H9 (cell line): ENCODE measurements around the gene UXT. TPM values are rescaled to one million over a fixed set of nuclear protein-coding genes. Genes with fewer than 3 reads are reported as not detected.

Experiments
- DNase-seq: peaks from one replicate; pipeline ENCODE4 v3.0.0-alpha.2; 2017
- H2AFZ ChIP-seq: one replicate; pipeline ENCODE4 v1.6.1; 2013; ENCODE audit warnings: mild to moderate bottlenecking, low read length, control low read depth, moderate library complexity
- H2AK5ac ChIP-seq: 2 replicates; pipeline ENCODE4 v1.6.1; 2013; ENCODE audit warnings: low read length, control low read depth, mixed read lengths; ENCODE audit not compliant: insufficient read length
- H2BK120ac ChIP-seq: one replicate; pipeline ENCODE4 v1.6.1; 2013; ENCODE audit warnings: low read depth, mild to moderate bottlenecking, low read length, control low read depth, inconsistent platforms; ENCODE audit not compliant: poor library complexity, severe bottlenecking
- H2BK12ac ChIP-seq: 2 replicates; pipeline ENCODE4 v1.6.1; 2013; ENCODE audit warnings: low read length, control low read depth, mixed read lengths, low read depth; ENCODE audit not compliant: insufficient read length
- H2BK15ac ChIP-seq: 2 replicates; pipeline ENCODE4 v1.6.1; 2013; ENCODE audit warnings: low read depth, low read length, control low read depth
- H2BK20ac ChIP-seq: one replicate; pipeline ENCODE4 v1.6.1; 2013; ENCODE audit warnings: low read depth, mild to moderate bottlenecking, low read length, control low read depth, inconsistent platforms; ENCODE audit not compliant: poor library complexity, severe bottlenecking
- H2BK5ac ChIP-seq: 2 replicates; pipeline ENCODE4 v1.6.1; 2013; ENCODE audit warnings: low read length, control low read depth, mixed read lengths; ENCODE audit not compliant: insufficient read length
- H3K14ac ChIP-seq: 2 replicates; pipeline ENCODE4 v1.6.1; 2013; ENCODE audit warnings: low read length, control low read depth; ENCODE audit not compliant: insufficient read depth
- H3K18ac ChIP-seq: 2 replicates; pipeline ENCODE4 v1.6.1; 2013; ENCODE audit warnings: low read depth, mild to moderate bottlenecking, mixed read lengths, low read length, control low read depth; ENCODE audit not compliant: insufficient read length
- H3K23ac ChIP-seq: 2 replicates; pipeline ENCODE4 v1.6.1; 2013; ENCODE audit warnings: low read length, control low read depth, mixed read lengths, low read depth; ENCODE audit not compliant: insufficient read length
- H3K23me2 ChIP-seq: 2 replicates; pipeline ENCODE4 v1.6.1; 2013; ENCODE audit warnings: low read depth, mild to moderate bottlenecking, mixed read lengths, low read length, control low read depth; ENCODE audit not compliant: insufficient read length, poor library complexity, severe bottlenecking
- H3K27ac ChIP-seq: 2 replicates; pipeline ENCODE4 v1.5.1; 2013; ENCODE audit warnings: low read length, control low read depth, mixed read lengths, low read depth; ENCODE audit not compliant: insufficient read length
- H3K27me3 ChIP-seq: 2 replicates; pipeline ENCODE4 v1.6.1; 2013; ENCODE audit warnings: low read length, control low read depth, inconsistent platforms; ENCODE audit not compliant: insufficient read depth
- H3K4ac ChIP-seq: 2 replicates; pipeline ENCODE4 v1.6.1; 2013; ENCODE audit warnings: low read depth, mild to moderate bottlenecking, control low read depth, inconsistent platforms, low read length, moderate library complexity
- H3K4me1 ChIP-seq: 2 replicates; pipeline ENCODE4 v1.6.1; 2013; ENCODE audit warnings: low read length, control low read depth, inconsistent platforms; ENCODE audit not compliant: insufficient read depth
- H3K4me2 ChIP-seq: 2 replicates; pipeline ENCODE4 v1.6.1; 2013; ENCODE audit warnings: low read length, control low read depth, mixed read lengths; ENCODE audit not compliant: insufficient read length, insufficient read depth
- H3K56ac ChIP-seq: 2 replicates; pipeline ENCODE4 v1.6.1; 2013; ENCODE audit warnings: low read depth, mild to moderate bottlenecking, mixed read lengths, low read length, control low read depth; ENCODE audit not compliant: insufficient read length
- H3K79me1 ChIP-seq: 2 replicates; pipeline ENCODE4 v1.6.1; 2013; ENCODE audit warnings: low read depth, mild to moderate bottlenecking, moderate library complexity, low read length, control low read depth, inconsistent platforms; ENCODE audit not compliant: insufficient read depth, poor library complexity, severe bottlenecking
- H3K79me2 ChIP-seq: 2 replicates; pipeline ENCODE4 v1.6.1; 2013; ENCODE audit warnings: low read length, control low read depth, inconsistent platforms; ENCODE audit not compliant: insufficient read depth
- H3K9ac ChIP-seq: 2 replicates; pipeline ENCODE4 v1.6.1; 2013; ENCODE audit warnings: low read length, control low read depth, mixed read lengths; ENCODE audit not compliant: insufficient read length; ENCODE audit errors: extremely low read depth
- H3K9me3 ChIP-seq: one replicate; pipeline ENCODE4 v1.6.1; 2013; ENCODE audit warnings: low read depth, low read length, inconsistent platforms; ENCODE audit not compliant: control insufficient read depth
- H3T11ph ChIP-seq: one replicate; pipeline ENCODE4 v1.6.1; 2013; ENCODE audit warnings: mild to moderate bottlenecking, low read length, control low read depth, inconsistent platforms
- H4K20me1 ChIP-seq: one replicate; pipeline ENCODE4 v1.6.1; 2013; ENCODE audit not compliant: control insufficient read depth, insufficient read length, insufficient read depth
- H4K5ac ChIP-seq: 2 replicates; pipeline ENCODE4 v1.6.1; 2013; ENCODE audit warnings: low read depth, mild to moderate bottlenecking, mixed read lengths, low read length, control low read depth; ENCODE audit not compliant: insufficient read length
- H4K8ac ChIP-seq: replicated peaks from 2 replicates; pipeline ENCODE4 v1.6.1; 2013; ENCODE audit warnings: low read length, control low read depth, mixed read lengths, low read depth; ENCODE audit not compliant: insufficient read length
- H4K91ac ChIP-seq: 2 replicates; pipeline ENCODE4 v1.6.1; 2013; ENCODE audit warnings: low read depth, mild to moderate bottlenecking, moderate library complexity, mixed read lengths, low read length, control low read depth; ENCODE audit not compliant: insufficient read length
- H3K27ac Mint-ChIP-seq, 3 experiments: 2 replicates in 2 of 3; 3 replicates in 1 of 3; pipeline ENCODE4 v1.8.0; 2020 to 2021; ENCODE audit warnings: mixed read lengths in 3 of 3, mild to moderate bottlenecking in 1 of 3, moderate library complexity in 1 of 3
- H3K27me3 Mint-ChIP-seq: 2 replicates; pipeline ENCODE4 v1.8.0; 2021; ENCODE audit warnings: low read depth, mild to moderate bottlenecking, moderate library complexity, mixed read lengths
- H3K36me3 Mint-ChIP-seq, 3 experiments: 2 replicates in 2 of 3; 3 replicates in 1 of 3; pipeline ENCODE4 v1.8.0; 2020 to 2021; ENCODE audit warnings: low read depth in 3 of 3, mixed read lengths in 3 of 3; ENCODE audit not compliant: insufficient read depth in 1 of 3
- H3K4me1 Mint-ChIP-seq, 2 experiments: 2 replicates each; pipeline ENCODE4 v1.8.0; 2020; ENCODE audit warnings: mixed read lengths in 2 of 2
- H3K4me3 Mint-ChIP-seq, 2 experiments: 2 replicates in 1 of 2; 3 replicates in 1 of 2; pipeline ENCODE4 v1.8.0; 2020 to 2021; ENCODE audit warnings: mild to moderate bottlenecking in 2 of 2, mixed read lengths in 2 of 2, moderate library complexity in 1 of 2
- H3K9me3 Mint-ChIP-seq, 2 experiments: 2 replicates in 1 of 2; 3 replicates in 1 of 2; pipeline ENCODE4 v1.8.0; 2020; ENCODE audit warnings: mild to moderate bottlenecking in 2 of 2, mixed read lengths in 2 of 2, moderate library complexity in 1 of 2
- CTCF ChIP-seq: fragments of 200-600 bp; sonication (generic); conservative IDR thresholded peaks from 3 replicates; pipeline ENCODE4 v1.8.0; 2021; ENCODE audit warnings: antibody characterized with exemption, mild to moderate bottlenecking
- WGBS: extraction: QIAGEN DNeasy Blood & Tissue Kit; methylation state at CpG from one replicate; pipeline ENCODE4 v1.1.7; 2013; ENCODE audit warnings: missing lambda C conversion rate, low lambda C conversion rate, mixed read lengths; ENCODE audit not compliant: insufficient read length; ENCODE audit errors: extremely low coverage; 5-methylcytosine and 5-hydroxymethylcytosine counted together
- total RNA-seq: library from RNA; stranded (reverse); gene quantifications from 2 replicates; pipeline ENCODE4 v1.2.1, GENCODE V29; 2021

UXT gene
- total RNA-seq, 1 experiment from 2014 or later: 95.1 TPM

GRCh38 chrX:47625365-47625764 is 33.6 kb downstream of the UXT start:
- H2AFZ ChIP-seq: no peak overlapping the region

More at GRCh38 chrX:47625365-47625764, 33.6 kb downstream of the UXT start:
- H3K27ac ChIP-seq: no peak overlapping the region
- no peaks in the 10 kb centered on the region for H3K79me2 ChIP-seq
- no peak overlapping the region for H3K56ac ChIP-seq
- no peak overlapping the region for H3K23ac ChIP-seq
- no peak overlapping the region for H3K18ac ChIP-seq
- Mint-ChIP-seq H3K27ac (no peak overlapping the region; a peak in 1 of 7 replicates), H3K36me3 (peaks cover 0 to 11% (median 7%) of the 10 kb centered on the region in 3 experiments; a peak in 4 of 7 replicates), H3K27me3 (peaks cover 12% of the 10 kb centered on the region), H3K9me3 (peaks cover 67 to 85% of the 10 kb centered on the region in 2 experiments), H3K4me3 (no peak overlapping the region), H3K4me1 (peaks cover 12 to 27% of the 10 kb centered on the region in 2 experiments)
- H2BK15ac ChIP-seq: no peak overlapping the region
- no peak overlapping the region for H2BK5ac ChIP-seq
- no peaks in the 10 kb centered on the region for H3K23me2 ChIP-seq
- no peak overlapping the region for H3K9ac ChIP-seq
- H4K5ac ChIP-seq: no peak overlapping the region
- H2AK5ac ChIP-seq: no peak overlapping the region
- TF ChIP-seq CTCF: no peak
- no peak overlapping the region for H3T11ph ChIP-seq
- no peak for DNase-seq
- no peak overlapping the region for H4K8ac ChIP-seq
- H2BK12ac ChIP-seq: no peak overlapping the region
- no peaks in the 10 kb centered on the region for H4K20me1 ChIP-seq
- no peak overlapping the region for H3K4me2 ChIP-seq
- no peak overlapping the region for H3K14ac ChIP-seq
- H3K4ac ChIP-seq: no peak overlapping the region
- H3K4me1 ChIP-seq: peaks cover 5% of the 10 kb centered on the region; the same call in 1 of the 2 replicates
- no CpG with 5 or more reads among the region's 2 CpGs for WGBS
- H3K9me3 ChIP-seq: peaks cover 55% of the 10 kb centered on the region
- H3K27me3 ChIP-seq: no peaks in the 10 kb centered on the region
- H2BK20ac ChIP-seq: no peak overlapping the region
- no peaks in the 10 kb centered on the region for H3K79me1 ChIP-seq
- H4K91ac ChIP-seq: no peak overlapping the region
- no peak overlapping the region for H2BK120ac ChIP-seq
